Liver (tissue), 9 donors: ENCODE results near the gene AREL1. TPM values are rescaled to one million over a fixed set of nuclear protein-coding genes. Genes with fewer than 3 reads are reported as not detected.

Experiments used
- DNase-seq: peaks from one replicate; pipeline ENCODE4 v3.0.0-alpha.2; 2017; ENCODE audit warnings: low spot score
- H3K27ac ChIP-seq, 2 donors: one replicate each; pipeline ENCODE4 v1.7.0; 2013; ENCODE audit warnings: inconsistent platforms in 2 of 2, low read length in 2 of 2, control low read depth in 1 of 2, low read depth in 1 of 2, mild to moderate bottlenecking in 1 of 2
- H3K27me3 ChIP-seq, 4 donors: one replicate each; pipeline versions ENCODE4 v1.6.1 to v1.7.0; 2013; ENCODE audit warnings: low read length in 3 of 4, inconsistent platforms in 1 of 4, mild to moderate bottlenecking in 1 of 4, moderate library complexity in 1 of 4; ENCODE audit not compliant: control insufficient read depth in 4 of 4, insufficient read depth in 4 of 4
- H3K36me3 ChIP-seq, 4 donors: one replicate each; pipeline versions ENCODE4 v1.6.1 to v1.7.0; 2013; ENCODE audit warnings: low read length in 3 of 4, mild to moderate bottlenecking in 3 of 4, low read depth in 1 of 4, moderate library complexity in 1 of 4; ENCODE audit not compliant: control insufficient read depth in 4 of 4, insufficient read depth in 3 of 4
- H3K4me1 ChIP-seq, 4 donors: one replicate each; pipeline versions ENCODE4 v1.6.1 to v1.7.0; 2013; ENCODE audit warnings: low read length in 3 of 4, mild to moderate bottlenecking in 3 of 4, moderate library complexity in 1 of 4; ENCODE audit not compliant: control insufficient read depth in 4 of 4, insufficient read depth in 4 of 4
- H3K4me3 ChIP-seq, 3 donors: one replicate each; pipeline versions ENCODE4 v1.6.1 to v1.7.0; 2013; ENCODE audit warnings: low read length in 3 of 3, control low read depth in 1 of 3, low read depth in 1 of 3, mild to moderate bottlenecking in 1 of 3
- H3K9ac ChIP-seq, 2 donors: one replicate each; pipeline ENCODE4 v1.7.0; 2013; ENCODE audit warnings: low read length in 2 of 2, mild to moderate bottlenecking in 2 of 2, moderate library complexity in 2 of 2, control low read depth in 1 of 2, low read depth in 1 of 2
- H3K9me3 ChIP-seq, 4 donors: one replicate each; pipeline versions ENCODE4 v1.6.1 to v1.7.0; 2013; ENCODE audit warnings: low read length in 3 of 4; ENCODE audit not compliant: control insufficient read depth in 4 of 4
- ATF3 ChIP-seq: IDR thresholded peaks from 2 replicates; pipeline ENCODE4 v1.6.1; 2016; ENCODE audit warnings: antibody characterized with exemption
- CTCF ChIP-seq: fragments of 150-350 bp; IDR thresholded peaks from 2 replicates; pipeline ENCODE4 v1.5.1; 2017; ENCODE audit warnings: improper control_type of control experiment, low read depth, low read length; ENCODE audit not compliant: missing input control
- EGR1 ChIP-seq, 2 donors: IDR thresholded peaks; 2 replicates each; pipeline ENCODE4 v1.6.1; 2016 to 2018; ENCODE audit warnings: antibody characterized with exemption in 2 of 2, low read depth in 2 of 2
- FOXA1 ChIP-seq: IDR thresholded peaks from 2 replicates; pipeline ENCODE4 v1.6.1; 2016; ENCODE audit warnings: antibody characterized with exemption
- FOXA2 ChIP-seq: IDR thresholded peaks from 2 replicates; pipeline ENCODE4 v1.6.1; 2016; ENCODE audit warnings: antibody characterized with exemption
- GABPA ChIP-seq, 2 donors: IDR thresholded peaks in 1 of 2; conservative IDR thresholded peaks in 1 of 2; 2 replicates each; pipeline ENCODE4 v1.6.1; 2016; ENCODE audit warnings: antibody characterized with exemption in 2 of 2, mild to moderate bottlenecking in 1 of 2, moderate library complexity in 1 of 2
- HNF4A ChIP-seq, 2 donors: conservative IDR thresholded peaks; 2 replicates each; pipeline ENCODE4 v1.6.1; 2016; ENCODE audit warnings: antibody characterized with exemption in 2 of 2, mild to moderate bottlenecking in 2 of 2
- HNF4G ChIP-seq: IDR thresholded peaks from 2 replicates; pipeline ENCODE4 v1.6.1; 2016; ENCODE audit warnings: antibody characterized with exemption
- JUND ChIP-seq, 2 donors: IDR thresholded peaks; 2 replicates each; pipeline ENCODE4 v1.6.1; 2016; ENCODE audit warnings: antibody characterized with exemption in 2 of 2
- MAX ChIP-seq: IDR thresholded peaks from 2 replicates; pipeline ENCODE4 v1.6.1; 2016; ENCODE audit warnings: antibody characterized with exemption
- NR2F2 ChIP-seq: IDR thresholded peaks from 2 replicates; pipeline ENCODE4 v1.6.1; 2016; ENCODE audit warnings: antibody characterized with exemption
- RAD21 ChIP-seq, 2 donors: IDR thresholded peaks; 2 replicates each; pipeline ENCODE4 v1.6.1; 2016; ENCODE audit warnings: antibody characterized with exemption in 2 of 2, mild to moderate bottlenecking in 2 of 2
- RXRA ChIP-seq, 2 donors: IDR thresholded peaks; 2 replicates each; pipeline ENCODE4 v1.6.1; 2017 to 2018; ENCODE audit warnings: antibody characterized with exemption in 2 of 2, mild to moderate bottlenecking in 1 of 2
- SP1 ChIP-seq: IDR thresholded peaks from 2 replicates; pipeline ENCODE4 v1.6.1; 2018; ENCODE audit warnings: antibody characterized with exemption, mild to moderate bottlenecking
- TAF1 ChIP-seq: conservative IDR thresholded peaks from 2 replicates; pipeline ENCODE4 v1.6.1; 2016; ENCODE audit warnings: antibody characterized with exemption, mild to moderate bottlenecking
- WGBS: extraction: QIAGEN DNeasy Blood & Tissue Kit; methylation state at CpG from one replicate; pipeline ENCODE4 v1.1.7; 2013; 5-methylcytosine and 5-hydroxymethylcytosine counted together
- polyA plus RNA-seq, 2 donors: library from polyadenylated mRNA; stranded (reverse) in 1 of 2; unstranded in 1 of 2; fragments of 200-250 nt in 1 of 2; fragments of >200 nt in 1 of 2; fragmentation: Nextera tagmentation in 1 of 2; extraction: Ambion mirVana in 1 of 2; gene quantifications; one replicate each; pipeline versions ENCODE4 v1.2.1 to v1.2.3, GENCODE V29; 2013 to 2015
- total RNA-seq, 2 donors: library from RNA; depleted of rRNA; stranded (reverse); fragments of >200 nt; gene quantifications; one replicate each; pipeline ENCODE4 v1.2.3, GENCODE V29; 2014
- TF ChIP-seq, protein P1 (sequence below): IDR thresholded peaks from 2 replicates; pipeline ENCODE4 v1.6.1; 2016; ENCODE audit warnings: antibody characterized with exemption, mild to moderate bottlenecking
- donor health status: healthy.
- donor health status: healthy.
- donor health status: healthy.
- donor health status: healthy.
- donor health status: healthy.

The AREL1 gene
- total and polyA plus RNA-seq, 4 donors: 5.6 to 26.6 (median 13.2) TPM

DNA sequence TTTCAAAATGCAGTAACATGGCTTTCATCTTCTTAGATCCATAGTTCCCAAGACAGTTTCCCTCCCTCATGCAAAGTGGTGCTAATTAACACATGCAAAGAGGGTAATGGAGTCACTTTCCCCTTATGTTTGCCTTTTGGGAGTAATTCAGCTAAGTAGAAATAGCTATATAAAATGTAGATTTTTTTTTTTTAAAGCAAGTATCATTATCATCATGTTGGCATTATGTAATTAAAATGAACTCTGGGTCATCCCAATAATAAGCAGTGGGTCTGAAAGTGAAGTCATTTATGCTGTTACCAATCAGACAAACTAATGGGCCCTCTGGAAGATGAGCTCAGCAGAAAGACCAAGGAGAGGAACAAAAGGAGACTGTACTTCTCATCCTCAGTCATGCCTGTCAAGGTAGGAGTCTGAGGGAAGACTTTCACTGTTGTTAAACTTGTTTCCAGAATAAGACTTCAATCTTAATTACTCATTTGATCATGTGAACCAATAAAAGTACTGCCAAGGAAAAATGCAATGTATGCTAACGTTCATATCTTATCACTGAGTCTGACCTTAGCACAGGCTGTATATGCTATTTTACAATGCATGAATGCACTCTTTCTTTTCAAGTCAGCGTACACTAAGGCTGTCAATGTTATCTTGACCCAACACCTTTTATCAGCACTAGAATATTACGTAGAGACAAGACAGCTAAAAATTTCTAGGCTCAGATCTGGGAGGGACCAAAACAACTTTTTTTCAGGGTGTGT is 26.8 kb downstream of the AREL1 start:
- no peak overlapping the region for H3K9ac ChIP-seq
- TF ChIP-seq SP1: no peak
- no peak for TF ChIP-seq TAF1
- no peak for TF ChIP-seq RAD21 (IDR thresholded peaks at IDR 0.05)
- no peak for TF ChIP-seq FOXA1
- TF ChIP-seq GABPA (IDR thresholded peaks at IDR 0.05 in 1 of 2, conservative IDR thresholded peaks at IDR 0.05 in 1 of 2): no peak
- no peak for TF ChIP-seq HNF4G
- DNase-seq: no peak
- no peaks in the 10 kb centered on the region for H3K27me3 ChIP-seq
- H3K9me3 ChIP-seq: no peaks in the 10 kb centered on the region
- no peak overlapping the region for H3K4me3 ChIP-seq
- H3K4me1 ChIP-seq: no peaks in the 10 kb centered on the region
- no peak overlapping the region for H3K27ac ChIP-seq
- WGBS: 86% methylated on average over 3 of the region's 3 CpGs
- peaks cover 2 to 54% (median 21%) of the 10 kb centered on the region in 4 donors for H3K36me3 ChIP-seq

DNA sequence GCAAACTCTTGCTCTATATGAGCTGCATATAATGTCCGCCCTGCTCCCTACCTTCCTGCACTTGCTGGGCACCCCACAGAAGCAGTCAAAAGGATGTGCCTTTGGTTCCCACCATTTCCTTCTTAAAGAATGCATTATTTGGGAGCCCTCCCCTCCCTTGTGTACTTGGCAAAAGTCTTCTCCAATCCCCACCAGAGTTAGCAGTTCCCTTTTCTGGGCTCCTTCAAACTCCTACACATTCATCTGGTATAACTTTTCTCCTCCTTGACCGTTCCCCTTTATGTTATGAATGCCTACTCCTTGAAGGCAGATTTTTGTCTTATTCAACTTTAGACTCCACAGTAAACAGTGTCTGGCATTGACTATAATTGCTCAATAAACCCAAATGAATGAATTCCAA is 27.8 kb downstream of the AREL1 start:
- no peak for TF ChIP-seq NR2F2
- no peak for TF ChIP-seq GABPA (IDR thresholded peaks at IDR 0.05 in 1 of 2, conservative IDR thresholded peaks at IDR 0.05 in 1 of 2)
- TF ChIP-seq RXRA (IDR thresholded peaks at IDR 0.05): no peak
- TF ChIP-seq FOXA2: no peak
- TF ChIP-seq EGR1 (IDR thresholded peaks at IDR 0.05; ENCODE audit: low read depth in 2 of 2): no peak
- TF ChIP-seq JUND (IDR thresholded peaks at IDR 0.05): no peak
- TF ChIP-seq, protein P1, sequence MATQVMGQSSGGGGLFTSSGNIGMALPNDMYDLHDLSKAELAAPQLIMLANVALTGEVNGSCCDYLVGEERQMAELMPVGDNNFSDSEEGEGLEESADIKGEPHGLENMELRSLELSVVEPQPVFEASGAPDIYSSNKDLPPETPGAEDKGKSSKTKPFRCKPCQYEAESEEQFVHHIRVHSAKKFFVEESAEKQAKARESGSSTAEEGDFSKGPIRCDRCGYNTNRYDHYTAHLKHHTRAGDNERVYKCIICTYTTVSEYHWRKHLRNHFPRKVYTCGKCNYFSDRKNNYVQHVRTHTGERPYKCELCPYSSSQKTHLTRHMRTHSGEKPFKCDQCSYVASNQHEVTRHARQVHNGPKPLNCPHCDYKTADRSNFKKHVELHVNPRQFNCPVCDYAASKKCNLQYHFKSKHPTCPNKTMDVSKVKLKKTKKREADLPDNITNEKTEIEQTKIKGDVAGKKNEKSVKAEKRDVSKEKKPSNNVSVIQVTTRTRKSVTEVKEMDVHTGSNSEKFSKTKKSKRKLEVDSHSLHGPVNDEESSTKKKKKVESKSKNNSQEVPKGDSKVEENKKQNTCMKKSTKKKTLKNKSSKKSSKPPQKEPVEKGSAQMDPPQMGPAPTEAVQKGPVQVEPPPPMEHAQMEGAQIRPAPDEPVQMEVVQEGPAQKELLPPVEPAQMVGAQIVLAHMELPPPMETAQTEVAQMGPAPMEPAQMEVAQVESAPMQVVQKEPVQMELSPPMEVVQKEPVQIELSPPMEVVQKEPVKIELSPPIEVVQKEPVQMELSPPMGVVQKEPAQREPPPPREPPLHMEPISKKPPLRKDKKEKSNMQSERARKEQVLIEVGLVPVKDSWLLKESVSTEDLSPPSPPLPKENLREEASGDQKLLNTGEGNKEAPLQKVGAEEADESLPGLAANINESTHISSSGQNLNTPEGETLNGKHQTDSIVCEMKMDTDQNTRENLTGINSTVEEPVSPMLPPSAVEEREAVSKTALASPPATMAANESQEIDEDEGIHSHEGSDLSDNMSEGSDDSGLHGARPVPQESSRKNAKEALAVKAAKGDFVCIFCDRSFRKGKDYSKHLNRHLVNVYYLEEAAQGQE: no peak
- TF ChIP-seq HNF4G: no peak
- no peak for TF ChIP-seq CTCF
- TF ChIP-seq RAD21 (IDR thresholded peaks at IDR 0.05): no peak
- no peaks in the 10 kb centered on the region for H3K4me1 ChIP-seq
- H3K27me3 ChIP-seq: no peaks in the 10 kb centered on the region
- no peak overlapping the region for H3K27ac ChIP-seq
- 94% methylated on average over 2 of the region's 2 CpGs for WGBS
- peaks cover 2 to 49% (median 14%) of the 10 kb centered on the region in 4 donors for H3K36me3 ChIP-seq
- no peak for DNase-seq
- no peak overlapping the region for H3K9ac ChIP-seq
- no peaks in the 10 kb centered on the region for H3K9me3 ChIP-seq
- H3K4me3 ChIP-seq: no peak overlapping the region

DNA sequence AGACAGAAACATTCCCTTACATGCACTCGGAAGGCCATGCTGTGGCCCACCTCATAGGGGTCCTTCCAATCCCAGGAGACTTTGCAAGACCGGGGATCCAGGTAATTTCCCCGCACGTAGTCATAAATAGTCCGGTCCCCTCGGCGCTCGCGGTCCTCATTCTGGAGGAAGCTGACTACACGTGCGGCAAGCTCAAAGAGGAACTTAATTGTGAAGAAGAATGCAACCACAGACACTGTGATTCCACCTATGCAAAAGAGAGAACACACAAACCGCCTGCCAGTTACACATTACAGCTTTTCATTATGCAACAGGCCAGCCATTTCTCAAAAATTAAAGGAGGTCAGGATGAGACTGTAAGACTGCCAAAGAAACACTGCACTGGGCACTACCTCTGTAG is 28.4 kb downstream of the AREL1 start:
- DNase-seq: no peak

More for the DNA sequence above, 28.4 kb downstream of the AREL1 start:
- Histone ChIP-seq H3K9me3 (no peaks in the 10 kb centered on the region), H3K4me1 (no peaks in the 10 kb centered on the region), H3K4me3 (no peak overlapping the region), H3K27ac (no peak overlapping the region), H3K27me3 (no peaks in the 10 kb centered on the region), H3K36me3 (peaks cover 2 to 47% (median 12%) of the 10 kb centered on the region in 4 donors), H3K9ac (no peak overlapping the region)
- TF ChIP-seq GABPA (IDR thresholded peaks at IDR 0.05 in 1 of 2, conservative IDR thresholded peaks at IDR 0.05 in 1 of 2) (no peak), EGR1 (IDR thresholded peaks at IDR 0.05; ENCODE audit: low read depth in 2 of 2) (no peak), FOXA2 (no peak), MAX (no peak), RXRA (IDR thresholded peaks at IDR 0.05) (no peak), JUND (IDR thresholded peaks at IDR 0.05) (no peak), HNF4G (no peak), SP1 (no peak), HNF4A (conservative IDR thresholded peaks at IDR 0.05) (no peak), CTCF (no peak), TAF1 (no peak), ATF3 (no peak), NR2F2 (no peak)
- 90% methylated on average over 12 of the region's 12 CpGs for WGBS
